GM13977 (cell line): ENCODE data around the gene DRG1.

Source experiments
- DNase-seq: peaks from one replicate; pipeline ENCODE4 v3.0.0; 2012; ENCODE audit warnings: low spot score
- in situ Hi-C: fragments of 300-500 bp; cut with MboI; formaldehyde crosslinking; loops from one replicate; pipeline ENCODE4 v1.12.0; 2022; ENCODE audit warnings: low sequenced_read_pairs, low pct_unique_long_range_greater_than_20kb, mixed read lengths, inconsistent platforms; ENCODE audit not compliant: unreplicated experiment
- TF ChIP-seq, protein P1 (sequence below): IDR thresholded peaks from 2 replicates; pipeline ENCODE4 v1.5.1; 2012; ENCODE audit warnings: mild to moderate bottlenecking, control low read depth; ENCODE audit not compliant: insufficient read depth; ENCODE audit errors: extremely low read depth, missing control alignments

Gene DRG1

DNA sequence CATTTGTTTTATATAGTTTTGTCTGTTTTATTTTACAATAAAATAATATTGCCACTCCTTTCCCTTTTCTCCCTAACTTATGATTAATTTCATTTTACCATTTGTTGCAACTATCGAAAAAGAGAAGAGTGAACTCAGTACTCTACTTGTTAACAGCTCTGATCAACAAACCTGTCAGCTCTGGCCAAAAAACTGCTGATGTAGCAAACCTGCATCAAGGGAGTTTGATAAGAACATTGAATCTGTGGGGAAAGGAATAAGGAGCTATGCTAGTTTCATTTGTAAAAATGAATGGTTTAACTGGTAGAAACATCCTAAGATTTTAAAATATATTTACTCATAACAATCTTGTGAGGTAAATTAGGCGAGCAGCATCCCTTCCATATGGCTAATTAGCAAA, 47.4 kb downstream of the DRG1 start:
- TF ChIP-seq, protein P1, sequence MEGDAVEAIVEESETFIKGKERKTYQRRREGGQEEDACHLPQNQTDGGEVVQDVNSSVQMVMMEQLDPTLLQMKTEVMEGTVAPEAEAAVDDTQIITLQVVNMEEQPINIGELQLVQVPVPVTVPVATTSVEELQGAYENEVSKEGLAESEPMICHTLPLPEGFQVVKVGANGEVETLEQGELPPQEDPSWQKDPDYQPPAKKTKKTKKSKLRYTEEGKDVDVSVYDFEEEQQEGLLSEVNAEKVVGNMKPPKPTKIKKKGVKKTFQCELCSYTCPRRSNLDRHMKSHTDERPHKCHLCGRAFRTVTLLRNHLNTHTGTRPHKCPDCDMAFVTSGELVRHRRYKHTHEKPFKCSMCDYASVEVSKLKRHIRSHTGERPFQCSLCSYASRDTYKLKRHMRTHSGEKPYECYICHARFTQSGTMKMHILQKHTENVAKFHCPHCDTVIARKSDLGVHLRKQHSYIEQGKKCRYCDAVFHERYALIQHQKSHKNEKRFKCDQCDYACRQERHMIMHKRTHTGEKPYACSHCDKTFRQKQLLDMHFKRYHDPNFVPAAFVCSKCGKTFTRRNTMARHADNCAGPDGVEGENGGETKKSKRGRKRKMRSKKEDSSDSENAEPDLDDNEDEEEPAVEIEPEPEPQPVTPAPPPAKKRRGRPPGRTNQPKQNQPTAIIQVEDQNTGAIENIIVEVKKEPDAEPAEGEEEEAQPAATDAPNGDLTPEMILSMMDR = no peak
- no peak for DNase-seq
- in situ Hi-C loops = no loop called here

- DNase-seq = no peak
- in situ Hi-C loops = no loop called here
- TF ChIP-seq, protein P1 = no peak
These were observed 47.9 kb downstream of the DRG1 start for GRCh38 chr22:31447337-31447736.

GRCh38 chr22:31448382-31448781, 49.0 kb downstream of the DRG1 start:
- no peak for DNase-seq
- TF ChIP-seq, protein P1 = no peak
- in situ Hi-C loops = no loop called here

- DNase-seq = no peak
- TF ChIP-seq, protein P1 = no peak
- in situ Hi-C loops = no loop called here
These were observed 50.1 kb downstream of the DRG1 start for GRCh38 chr22:31449506-31449905.

DNA sequence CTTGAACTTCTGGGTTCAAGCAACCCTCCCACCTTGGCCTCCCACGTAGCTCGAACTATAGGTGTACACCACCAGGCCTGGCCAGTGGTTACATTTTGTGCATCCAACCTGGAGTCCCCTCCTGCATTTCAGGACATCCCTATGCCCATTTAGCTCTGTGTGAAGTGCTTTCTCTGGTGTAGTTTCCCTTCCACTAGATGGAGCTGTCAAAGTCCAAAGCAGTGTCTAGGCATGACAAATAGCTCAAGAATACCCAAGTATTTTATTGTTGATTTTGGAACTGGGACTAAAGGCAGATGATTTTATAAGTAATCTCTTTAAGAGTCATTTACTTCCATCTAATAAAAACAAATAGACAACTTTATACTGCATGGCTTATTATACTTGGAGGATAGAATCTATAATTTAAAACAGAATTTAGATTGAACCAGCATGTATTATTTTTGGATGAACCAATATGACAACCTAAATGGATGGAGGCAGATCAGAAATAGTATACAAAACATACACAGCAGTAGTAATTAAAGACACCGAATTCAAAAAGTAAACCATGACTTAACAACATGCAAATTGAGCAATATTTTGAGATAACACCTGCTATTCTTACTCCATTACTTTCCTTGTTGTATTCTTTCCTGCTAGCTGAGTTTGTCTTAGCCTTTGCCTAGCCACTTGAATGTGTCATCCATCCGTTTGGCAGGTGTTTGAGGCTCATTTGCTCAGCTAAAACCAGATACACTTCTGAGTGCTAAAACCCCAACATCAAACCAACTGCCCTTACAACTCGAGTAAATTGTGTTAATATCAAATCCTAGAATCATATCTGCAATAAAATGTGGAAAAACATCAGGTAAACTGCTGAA, 52.5 kb downstream of the DRG1 start:
- peak; percentile 24 for DNase-seq
- in situ Hi-C loops = no loop called here

DNA sequence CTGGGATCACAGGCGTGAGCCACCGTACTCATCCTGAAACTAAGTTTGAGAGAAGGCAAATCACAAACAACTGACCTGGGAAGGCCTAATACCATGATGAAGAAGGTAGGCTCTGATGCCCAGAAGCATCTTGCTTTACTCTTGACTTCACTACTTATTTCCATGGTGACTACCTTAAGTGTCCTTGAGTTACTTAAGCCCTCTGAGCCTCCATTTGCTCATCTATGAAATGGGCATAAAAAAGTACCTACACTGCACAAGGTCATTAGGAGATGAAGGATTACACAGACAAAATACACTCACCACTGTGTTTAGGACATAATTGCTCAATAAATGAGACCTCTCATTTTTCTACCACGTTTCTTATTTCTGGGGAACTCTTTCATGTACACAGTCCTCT, 62.3 kb downstream of the DRG1 start:
- in situ Hi-C loops = no loop called here
- no peak for DNase-seq
- TF ChIP-seq, protein P1 = no peak

More for the DNA sequence above, 52.5 kb downstream of the DRG1 start:
- TF ChIP-seq, protein P1 = peak; percentile 63
